ENCODE results near the gene RNF141.

Gene RNF141

GRCh38 chr11:10493041-10493663 is 47.8 kb downstream of the RNF141 start:
- DNase-seq (ENCODE audit: insufficient read length, low spot score) = no peak
- TF ChIP-seq POLR2A (IDR thresholded peaks at IDR 0.05; ENCODE audit: low read depth, low read length) = no peak
- FAIRE-seq = no peak

- FAIRE-seq (no peak), DNase-seq (ENCODE audit: insufficient read length, low spot score) (no peak)
- no peak for TF ChIP-seq POLR2A (IDR thresholded peaks at IDR 0.05; ENCODE audit: low read depth, low read length)
Measured at GRCh38 chr11:10492084-10492483, 48.9 kb downstream of the RNF141 start.

- DNase-seq (ENCODE audit: insufficient read length, low spot score) = peak; percentile 96
- TF ChIP-seq POLR2A (IDR thresholded peaks at IDR 0.05; ENCODE audit: low read depth, low read length) = no peak
- peak; percentile 48 for FAIRE-seq
Measured at GRCh38 chr11:10490398-10491241, 50.4 kb downstream of the RNF141 start.

- TF ChIP-seq POLR2A (IDR thresholded peaks at IDR 0.05; ENCODE audit: low read depth, low read length) = no peak
- DNase-seq (ENCODE audit: insufficient read length, low spot score) (no peak), FAIRE-seq (no peak)
Measured at GRCh38 chr11:10490032-10490397, 51.0 kb downstream of the RNF141 start.

- no peak for TF ChIP-seq POLR2A (IDR thresholded peaks at IDR 0.05; ENCODE audit: low read depth, low read length)
- FAIRE-seq (no peak), DNase-seq (ENCODE audit: insufficient read length, low spot score) (no peak)
Measured at GRCh38 chr11:10488934-10489691, 51.9 kb downstream of the RNF141 start.

- DNase-seq (ENCODE audit: insufficient read length, low spot score) = peak; percentile 50
- FAIRE-seq = no peak
- no peak for TF ChIP-seq POLR2A (IDR thresholded peaks at IDR 0.05; ENCODE audit: low read depth, low read length)
Measured at GRCh38 chr11:10488121-10488933, 52.7 kb downstream of the RNF141 start.

GRCh38 chr11:10487002-10487647 is 53.9 kb downstream of the RNF141 start:
- no peak for DNase-seq (ENCODE audit: insufficient read length, low spot score)
- FAIRE-seq = no peak
- no peak for TF ChIP-seq POLR2A (IDR thresholded peaks at IDR 0.05; ENCODE audit: low read depth, low read length)

GRCh38 chr11:10486161-10486840 is 54.7 kb downstream of the RNF141 start:
- no peak for TF ChIP-seq POLR2A (IDR thresholded peaks at IDR 0.05; ENCODE audit: low read depth, low read length)
- no peak for DNase-seq (ENCODE audit: insufficient read length, low spot score)
- FAIRE-seq = no peak

GRCh38 chr11:10485646-10486045 is 55.3 kb downstream of the RNF141 start:
- FAIRE-seq (no peak), DNase-seq (ENCODE audit: insufficient read length, low spot score) (no peak)
- TF ChIP-seq POLR2A (IDR thresholded peaks at IDR 0.05; ENCODE audit: low read depth, low read length) = no peak

- DNase-seq (ENCODE audit: insufficient read length, low spot score) = no peak
- TF ChIP-seq POLR2A (IDR thresholded peaks at IDR 0.05; ENCODE audit: low read depth, low read length) = no peak
- FAIRE-seq = no peak
Measured at GRCh38 chr11:10484461-10485180, 56.4 kb downstream of the RNF141 start.

- no peak for DNase-seq (ENCODE audit: insufficient read length, low spot score)
- no peak for TF ChIP-seq POLR2A (IDR thresholded peaks at IDR 0.05; ENCODE audit: low read depth, low read length)
- FAIRE-seq = no peak
Measured at GRCh38 chr11:10483584-10483983, 57.4 kb downstream of the RNF141 start.

- no peak for TF ChIP-seq POLR2A (IDR thresholded peaks at IDR 0.05; ENCODE audit: low read depth, low read length)
- DNase-seq (ENCODE audit: insufficient read length, low spot score) (no peak), FAIRE-seq (no peak)
Measured at GRCh38 chr11:10483174-10483573, 57.8 kb downstream of the RNF141 start.
